Uterus (tissue), 2 donors: ENCODE results near the gene METTL18.

ENCODE experiments used
- CTCF ChIP-seq, 4 experiments: fragments of 200-600 bp in 2 of 4; fragments of 450-650 bp in 2 of 4; sonication (generic) in 2 of 4; IDR thresholded peaks; one replicate each; pipeline ENCODE4 v1.5.1; 2016 to 2019; ENCODE audit warnings: antibody characterized with exemption in 4 of 4, mild to moderate bottlenecking in 2 of 4, moderate library complexity in 1 of 4
- POLR2A ChIP-seq, 2 donors: fragments of 450-650 bp; IDR thresholded peaks; one replicate each; pipeline ENCODE4 v1.6.1; 2016; ENCODE audit warnings: antibody characterized with exemption in 2 of 2, mild to moderate bottlenecking in 1 of 2, moderate library complexity in 1 of 2

- TF ChIP-seq CTCF (IDR thresholded peaks at IDR 0.05) = no peak
- no peak for TF ChIP-seq POLR2A (IDR thresholded peaks at IDR 0.05)
Observed at GRCh38 chr1:169802888-169803287, 8.2 kb upstream of the METTL18 start.
